Ovary (tissue), 9 donors: ENCODE results near the gene DES. TPM values are rescaled to one million over a fixed set of nuclear protein-coding genes. Genes with fewer than 3 reads are reported as not detected.
A peak's percentile ranks its signal among the peaks of the same experiment; 100 is the strongest.

Experiments
- DNase-seq, 5 donors: peaks; one replicate each; pipeline ENCODE4 v3.0.0-alpha.2; 2019 to 2020
- H3K27ac ChIP-seq, 2 donors: fragments of 200-600 bp; one replicate each; pipeline versions ENCODE4 v1.5.1 to v1.8.0; 2019 to 2022
- H3K27me3 ChIP-seq: fragments of 200-600 bp; one replicate; pipeline ENCODE4 v1.8.0; 2022
- H3K36me3 ChIP-seq: fragments of 200-600 bp; sonication (generic); one replicate; pipeline ENCODE4 v1.5.1; 2019
- H3K4me1 ChIP-seq: one replicate; pipeline ENCODE4 v1.8.1; 2013; ENCODE audit warnings: mild to moderate bottlenecking, moderate library complexity; ENCODE audit not compliant: insufficient read depth
- H3K4me3 ChIP-seq: fragments of 200-600 bp; sonication (generic); one replicate; pipeline ENCODE4 v1.5.1; 2017
- H3K9me3 ChIP-seq, 2 donors: fragments of 200-600 bp in 1 of 2; sonication (generic) in 1 of 2; one replicate each; pipeline versions ENCODE4 v1.5.1 to v1.8.1; 2013 to 2019; ENCODE audit warnings: mild to moderate bottlenecking in 1 of 2, moderate library complexity in 1 of 2
- EP300 ChIP-seq: sonication (generic); formaldehyde crosslinking; IDR thresholded peaks from one replicate; pipeline ENCODE4 v1.6.1; 2017; ENCODE audit warnings: antibody characterized with exemption
- POLR2A ChIP-seq: fragments of 450-650 bp; IDR thresholded peaks from one replicate; pipeline ENCODE4 v1.6.1; 2017; ENCODE audit warnings: antibody characterized with exemption, mild to moderate bottlenecking, moderate library complexity
- WGBS, 3 donors: extraction: QIAGEN DNeasy Blood & Tissue Kit in 1 of 3; methylation state at CpG; one replicate each; pipeline versions ENCODE4 v1.1.5 to v1.1.7; 2013 to 2017; 5-methylcytosine and 5-hydroxymethylcytosine counted together
- intact Hi-C, 4 donors: fragments of 100-400 bp; cut with DNase I; formaldehyde crosslinking; loops; one replicate each; pipeline versions ENCODE4 v1.11.0 to v1.15.1; 2022 to 2023
- polyA plus RNA-seq, 2 donors: library from polyadenylated mRNA; stranded (reverse); fragments of 200-250 nt in 1 of 2; fragments of 350-450 nt in 1 of 2; fragmentation: Illumina TruSeq in 1 of 2; extraction: RNeasy Lipid Tissue Mini Kit (QIAGEN cat#74804) in 1 of 2; gene quantifications; one replicate each; pipeline ENCODE4 v1.2.3, GENCODE V29; 2013 to 2014
- total RNA-seq, 7 donors: library from RNA; depleted of rRNA in 2 of 7; stranded (reverse); fragments of >200 nt in 2 of 7; fragmentation: NEBNext Ultra II Directional in 3 of 7; extraction: Animal tissue kit (Norgen Biotek cat#: 25700) in 3 of 7; gene quantifications; one replicate each; pipeline versions ENCODE4 v1.1.0 to v1.2.4, GENCODE V29; 2016 to 2023
- TF ChIP-seq, protein P1 (sequence below), 3 donors: fragments of 450-650 bp in 2 of 3; fragments of 200-600 bp in 1 of 3; IDR thresholded peaks; one replicate each; pipeline versions ENCODE4 v1.5.1 to v1.8.0; 2016 to 2022; ENCODE audit warnings: antibody characterized with exemption in 3 of 3, mild to moderate bottlenecking in 1 of 3
- donor health status: DM: no; HTN: no; CAD: no; lungs with moderate emphysema.
- donor health status: DM: no; HTN: no; CAD: no.
- donor health status: Bipolar disorder and iron deficiency.
- donor health status: DM: yes; HTN: yes; CAD: no.
- donor health status: DM: no; HTN: no; CAD: no.
- donor health status: DM: yes; HTN: yes; CAD: no.

The DES gene
- total and polyA plus RNA-seq, 9 donors, result 86.5 to 1,061 (median 184) TPM

DNA sequence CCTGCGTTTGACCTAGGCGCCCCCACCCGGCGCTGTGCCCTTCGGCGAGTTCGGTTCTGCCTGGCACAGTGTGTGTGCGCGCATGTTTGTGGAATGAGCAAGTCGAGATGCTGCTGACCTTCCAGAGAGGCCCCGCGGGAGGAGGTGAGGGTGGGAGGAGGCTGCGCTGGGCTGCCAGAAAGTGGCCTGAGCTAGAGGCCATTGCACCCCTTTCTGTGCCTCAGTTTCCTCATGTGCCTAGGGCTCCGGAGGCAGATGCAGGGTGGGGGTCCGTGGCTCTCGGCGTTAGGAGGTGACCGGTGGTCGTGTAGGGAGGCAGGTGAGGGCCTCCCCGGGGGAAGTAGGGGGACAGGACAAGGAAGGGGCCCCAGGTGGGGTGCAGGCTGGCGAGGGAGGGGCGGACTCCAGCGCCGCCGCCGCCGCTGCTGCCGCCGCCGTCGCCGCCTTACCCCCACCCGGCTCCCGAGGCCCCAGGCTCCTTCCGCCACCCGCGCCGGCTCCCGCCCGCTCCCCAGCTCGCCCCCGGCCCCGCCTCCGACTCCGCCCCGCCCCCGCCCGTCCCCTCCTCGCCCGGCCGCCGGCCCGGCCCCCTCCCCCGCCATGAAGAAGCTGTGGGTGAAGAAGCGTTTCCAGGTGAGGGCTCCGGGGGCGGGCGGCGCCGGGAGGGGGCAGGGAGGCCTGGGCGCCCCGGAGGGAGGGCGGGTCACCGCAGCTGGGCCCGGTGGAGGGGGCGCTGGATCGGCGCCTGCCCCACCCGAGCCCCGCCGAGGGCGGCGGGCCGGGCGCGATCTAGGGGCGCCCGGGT lies 23.5 kb downstream of the DES start:
- Histone ChIP-seq H3K27ac (peak overlapping the region; percentile 9 to 70), H3K27me3 (no peaks in the 10 kb centered on the region), H3K4me3 (peak overlapping the region; percentile 72), H3K9me3 (no peaks in the 10 kb centered on the region), H3K36me3 (no peaks in the 10 kb centered on the region), H3K4me1 (peaks cover 4% of the 10 kb centered on the region)
- TF ChIP-seq EP300 (no peak), POLR2A (no peak)
- TF ChIP-seq, protein P1, sequence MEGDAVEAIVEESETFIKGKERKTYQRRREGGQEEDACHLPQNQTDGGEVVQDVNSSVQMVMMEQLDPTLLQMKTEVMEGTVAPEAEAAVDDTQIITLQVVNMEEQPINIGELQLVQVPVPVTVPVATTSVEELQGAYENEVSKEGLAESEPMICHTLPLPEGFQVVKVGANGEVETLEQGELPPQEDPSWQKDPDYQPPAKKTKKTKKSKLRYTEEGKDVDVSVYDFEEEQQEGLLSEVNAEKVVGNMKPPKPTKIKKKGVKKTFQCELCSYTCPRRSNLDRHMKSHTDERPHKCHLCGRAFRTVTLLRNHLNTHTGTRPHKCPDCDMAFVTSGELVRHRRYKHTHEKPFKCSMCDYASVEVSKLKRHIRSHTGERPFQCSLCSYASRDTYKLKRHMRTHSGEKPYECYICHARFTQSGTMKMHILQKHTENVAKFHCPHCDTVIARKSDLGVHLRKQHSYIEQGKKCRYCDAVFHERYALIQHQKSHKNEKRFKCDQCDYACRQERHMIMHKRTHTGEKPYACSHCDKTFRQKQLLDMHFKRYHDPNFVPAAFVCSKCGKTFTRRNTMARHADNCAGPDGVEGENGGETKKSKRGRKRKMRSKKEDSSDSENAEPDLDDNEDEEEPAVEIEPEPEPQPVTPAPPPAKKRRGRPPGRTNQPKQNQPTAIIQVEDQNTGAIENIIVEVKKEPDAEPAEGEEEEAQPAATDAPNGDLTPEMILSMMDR (IDR thresholded peaks at IDR 0.05), result no peak
- 2 to 3% (median 2%) methylated on average over 44 to 78 of the region's 78 CpGs for WGBS, 3 donors
- DNase-seq, result peak; percentile 58 to 74 (median 71)
- intact Hi-C loops, result no loop called here

DNA sequence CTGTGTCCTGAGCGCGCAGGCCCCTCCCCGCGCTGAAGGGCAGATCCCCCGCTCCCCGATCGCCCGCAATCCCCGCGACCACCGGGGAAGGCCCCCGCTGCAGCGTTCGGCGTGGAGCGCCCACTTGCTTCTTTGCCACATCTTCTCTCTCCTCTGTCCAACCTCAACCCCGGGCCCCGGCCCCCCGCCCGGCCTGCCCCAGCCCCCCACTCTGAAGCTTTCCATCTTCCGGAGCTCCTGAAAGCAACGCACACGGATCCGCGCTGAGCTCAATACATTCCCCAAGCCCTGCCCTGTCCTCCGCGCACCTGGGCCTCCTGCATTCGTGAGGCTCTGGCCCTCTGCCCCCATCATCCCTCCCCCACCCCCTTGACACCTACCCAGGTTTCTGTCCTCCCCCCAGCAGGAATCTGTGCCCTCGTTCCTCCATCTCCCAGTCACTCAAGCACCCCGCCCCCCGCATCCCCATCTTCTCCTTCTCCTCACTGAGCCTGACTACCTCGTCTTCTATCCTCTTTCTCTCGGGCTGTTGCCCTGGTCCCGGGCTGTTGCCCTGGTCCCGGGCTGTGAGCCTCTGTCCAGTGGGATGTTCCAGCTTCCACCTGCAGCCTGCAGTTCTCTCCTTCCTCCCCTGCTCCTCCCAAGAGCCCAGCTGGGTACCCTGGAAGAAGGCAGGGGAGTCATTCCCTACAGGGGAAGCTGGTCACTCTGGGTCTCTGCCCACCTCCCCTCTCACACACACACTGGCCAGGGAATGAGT lies 24.3 kb downstream of the DES start:
- Histone ChIP-seq H3K9me3 (no peaks in the 10 kb centered on the region), H3K27ac (peak overlapping the region; percentile 9 to 70), H3K36me3 (no peaks in the 10 kb centered on the region), H3K4me3 (peak overlapping the region; percentile 72), H3K4me1 (peaks cover 4% of the 10 kb centered on the region), H3K27me3 (no peaks in the 10 kb centered on the region)
- WGBS, 3 donors, result 4 to 7% (median 7%) methylated on average over 27 to 35 of the region's 35 CpGs
- no peak for TF ChIP-seq POLR2A
- no peak for TF ChIP-seq EP300
- TF ChIP-seq, protein P1 (IDR thresholded peaks at IDR 0.05), result no peak
- peak in 2 of 5 donors; percentile 7 to 35 for DNase-seq
- intact Hi-C loops, result no loop called here

GRCh38 chr2:219443016-219443696 lies 25.0 kb downstream of the DES start:
- WGBS, 3 donors, result 79 to 90% (median 85%) methylated on average over 12 of the region's 12 CpGs
- no peaks in the 10 kb centered on the region for H3K9me3 ChIP-seq
- intact Hi-C loops, result no loop called here
- no peak overlapping the region for H3K27ac ChIP-seq
- H3K4me3 ChIP-seq, result peak overlapping the region; percentile 72
- TF ChIP-seq, protein P1 (IDR thresholded peaks at IDR 0.05), result no peak
- TF ChIP-seq EP300 (no peak), POLR2A (no peak)
- H3K4me1 ChIP-seq, result peaks cover 4% of the 10 kb centered on the region
- no peaks in the 10 kb centered on the region for H3K27me3 ChIP-seq
- no peaks in the 10 kb centered on the region for H3K36me3 ChIP-seq
- peak in 2 of 5 donors; percentile 14 to 23 for DNase-seq

DNA sequence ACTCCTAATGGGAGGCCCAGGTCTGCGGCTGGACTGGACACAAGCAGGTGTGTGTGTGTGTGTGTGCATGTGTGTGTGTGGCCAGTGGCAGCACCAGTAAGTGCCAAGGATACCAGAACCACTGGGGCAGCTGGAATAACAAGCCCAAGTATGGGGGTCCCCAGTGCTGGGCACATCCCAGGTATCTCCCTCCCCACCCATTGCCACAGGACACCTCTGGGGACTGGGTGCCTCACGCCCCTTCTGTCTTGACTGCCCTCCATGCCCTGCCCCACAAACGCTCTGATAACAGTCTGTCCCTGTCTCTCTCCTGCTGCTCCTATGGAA lies 25.5 kb downstream of the DES start:
- no peaks in the 10 kb centered on the region for H3K27me3 ChIP-seq
- no peak overlapping the region for H3K4me3 ChIP-seq
- WGBS, 3 donors, result 81 to 94% (median 92%) methylated on average over 3 of the region's 3 CpGs
- intact Hi-C loops, result no loop called here
- H3K9me3 ChIP-seq, result no peaks in the 10 kb centered on the region
- no peak overlapping the region for H3K27ac ChIP-seq
- TF ChIP-seq EP300 (no peak), POLR2A (no peak)
- TF ChIP-seq, protein P1 (IDR thresholded peaks at IDR 0.05), result no peak
- peaks cover 4% of the 10 kb centered on the region for H3K4me1 ChIP-seq
- peak in 2 of 5 donors; percentile 7 to 15 for DNase-seq
- no peaks in the 10 kb centered on the region for H3K36me3 ChIP-seq
